OCI-LY7 (cell line): ENCODE measurements around the gene CGB8. TPM values are rescaled to one million over a fixed set of nuclear protein-coding genes. Genes with fewer than 3 reads are reported as not detected.

Experiments
- BruUV-seq: library from RNA; stranded (reverse); fragments of 400-500 nt; replicated peaks from 2 replicates; lab custom pipeline; 2021; lab: Mats Ljungman, UMichigan
- CTCF ChIA-PET: fragments of 300-600 bp; sonication (Branson Sonifier 250); formaldehyde crosslinking; loops from one replicate; lab custom pipeline; 2022; ENCODE audit warnings: antibody characterized with exemption; ENCODE audit not compliant: unreplicated experiment; lab: Charles Lee
- POLR2A ChIA-PET: fragments of 300-600 bp; sonication (Branson Sonifier 250); formaldehyde crosslinking; loops from one replicate; lab custom pipeline; 2022; ENCODE audit warnings: antibody characterized with exemption; lab: Charles Lee
- DNase-seq: peaks from one replicate; pipeline ENCODE4 v3.0.0-alpha.2; 2015; ENCODE audit warnings: low spot score
- H2AFZ ChIP-seq: fragments of 200-600 bp; sonication (generic), shearing (Covaris generic); 2 replicates; pipeline ENCODE4 v1.6.1; 2014; ENCODE audit warnings: mild to moderate bottlenecking, antibody characterized with exemption, low read length, moderate library complexity
- H3K27ac ChIP-seq: fragments of 200-600 bp; sonication (generic); 2 replicates; pipeline ENCODE4 v1.5.1; 2014; ENCODE audit warnings: mixed run types, low read depth, mild to moderate bottlenecking, moderate library complexity, low read length, inconsistent platforms; ENCODE audit not compliant: poor library complexity, severe bottlenecking
- H3K36me3 ChIP-seq: fragments of 200-600 bp; sonication (generic); 2 replicates; pipeline ENCODE4 v1.6.1; 2014; ENCODE audit warnings: mild to moderate bottlenecking, antibody characterized with exemption, low read length, moderate library complexity, mixed read lengths; ENCODE audit not compliant: insufficient read depth
- H3K4me1 ChIP-seq: fragments of 200-600 bp; sonication (generic); 2 replicates; pipeline ENCODE4 v1.5.1; 2014; ENCODE audit warnings: mild to moderate bottlenecking, low read length; ENCODE audit not compliant: insufficient read depth, poor library complexity, severe bottlenecking
- H3K4me2 ChIP-seq: fragments of 200-600 bp; sonication (generic); 2 replicates; pipeline ENCODE4 v1.6.1; 2014; ENCODE audit warnings: mild to moderate bottlenecking, low read length
- H3K4me3 ChIP-seq: fragments of 200-600 bp; sonication (generic); 2 replicates; pipeline ENCODE4 v1.5.1; 2014; ENCODE audit warnings: mild to moderate bottlenecking, low read depth, low read length; ENCODE audit not compliant: poor library complexity, severe bottlenecking
- H3K79me2 ChIP-seq: fragments of 200-600 bp; sonication (generic); 2 replicates; pipeline ENCODE4 v1.6.1; 2016; ENCODE audit warnings: low read depth, mild to moderate bottlenecking, low read length, moderate library complexity, mixed read lengths; ENCODE audit not compliant: insufficient read depth
- H3K9me2 ChIP-seq: fragments of 200-600 bp; sonication (generic); 2 replicates; pipeline ENCODE4 v1.6.1; 2016; ENCODE audit warnings: mild to moderate bottlenecking, low read length, mixed read lengths; ENCODE audit not compliant: insufficient read depth
- H3K9me3 ChIP-seq: fragments of 200-600 bp; sonication (generic); 2 replicates; pipeline ENCODE4 v1.6.1; 2014; ENCODE audit warnings: mild to moderate bottlenecking, mixed run types, low read length, mixed read lengths
- H4K20me1 ChIP-seq: fragments of 200-600 bp; sonication (generic); 2 replicates; pipeline ENCODE4 v1.6.1; 2014; ENCODE audit warnings: mild to moderate bottlenecking, antibody characterized with exemption, low read length, moderate library complexity, mixed read lengths; ENCODE audit not compliant: insufficient read depth
- CTCF ChIP-seq: fragments of 200-600 bp; sonication (generic); conservative IDR thresholded peaks from 2 replicates; pipeline ENCODE4 v1.5.1; 2014; ENCODE audit warnings: mild to moderate bottlenecking, antibody characterized with exemption, low read length, moderate library complexity, mixed read lengths
- EZH2phosphoT487 ChIP-seq: fragments of 200-600 bp; sonication (generic); IDR thresholded peaks from 2 replicates; pipeline ENCODE4 v1.6.1; 2018; ENCODE audit warnings: low read depth, borderline replicate concordance, mild to moderate bottlenecking, mixed run types, antibody characterized with exemption, low read length, moderate library complexity, mixed read lengths
- intact Hi-C: fragments of 100-400 bp; cut with micrococcal nuclease; formaldehyde crosslinking; loops from one replicate; pipeline ENCODE4 v1.10.0; 2022; ENCODE audit not compliant: unreplicated experiment
- total RNA-seq, 2 experiments: library from RNA; depleted of rRNA in 1 of 2; stranded (reverse); fragments of >200 nt in 1 of 2; shearing (Covaris generic) in 1 of 2; gene quantifications; 2 replicates each; pipeline ENCODE4 v1.2.3, GENCODE V29; 2014 to 2022

The CGB8 gene
- total RNA-seq, 2 experiments from 2014 or later, result not detected

- Histone ChIP-seq H4K20me1 (peaks cover 24% of the 10 kb centered on the region), H3K27ac (peak within 1 kb of the TSS; percentile 68), H3K4me1 (peaks cover 21% of the 10 kb centered on the region), H3K4me2 (peak within 1 kb of the TSS; percentile 100), H2AFZ (peak within 1 kb of the TSS; percentile 92), H3K9me2 (no peaks in the 10 kb centered on the region), H3K4me3 (peak within 1 kb of the TSS; percentile 98), H3K36me3 (peaks cover 40% of the 10 kb centered on the region), H3K79me2 (peaks cover 48% of the 10 kb centered on the region), H3K9me3 (no peaks in the 10 kb centered on the region)
- intact Hi-C loops, result no loop called here
- no peak for TF ChIP-seq EZH2phosphoT487
- 0 out of 2 replicates have a peak, but pooled peaks have one; percentile 14 for TF ChIP-seq CTCF
- ChIA-PET POLR2A (no interaction called here), CTCF (no interaction called here)
- peak; percentile 100 for DNase-seq
- no TSS peak for BruUV-seq
Observed at GRCh38 chr19:49085020-49085867, 36.3 kb upstream of the CGB8 start, which contains the start of gene SNRNP70. Gene SNRNP70 (plus strand): TSS chr19:49085451. CDS start chr19:49086415, 964 bp downstream.

- Histone ChIP-seq H3K27ac (peak overlapping the region; percentile 68), H3K9me2 (no peaks in the 10 kb centered on the region), H4K20me1 (peaks cover 24% of the 10 kb centered on the region), H3K4me2 (peak overlapping the region; percentile 69), H2AFZ (peak overlapping the region; percentile 92), H3K4me1 (peaks cover 21% of the 10 kb centered on the region), H3K36me3 (peaks cover 33% of the 10 kb centered on the region), H3K79me2 (peaks cover 40% of the 10 kb centered on the region), H3K9me3 (no peaks in the 10 kb centered on the region), H3K4me3 (peak overlapping the region; percentile 98)
- intact Hi-C loops, result no loop called here
- ChIA-PET CTCF (no interaction called here), POLR2A (no interaction called here)
- BruUV-seq, result no TSS peak
- DNase-seq, result no peak
- TF ChIP-seq EZH2phosphoT487, result no peak
- TF ChIP-seq CTCF, result no peak
Observed at GRCh38 chr19:49084206-49085019, 35.5 kb upstream of the CGB8 start.
